OCI-LY3 (cell line): Measurements from ENCODE around the gene ERGIC1.

Experiments
- CTCF ChIP-seq: fragments of 200-600, 300-600 bp; sonication (generic); IDR thresholded peaks from 2 replicates; pipeline ENCODE4 v1.5.1; 2014; ENCODE audit warnings: antibody characterized with exemption, low read length, low read depth
- EZH2phosphoT487 ChIP-seq: fragments of 200-600 bp; shearing (Covaris generic); IDR thresholded peaks from 2 replicates; pipeline ENCODE4 v1.6.1; 2018; ENCODE audit warnings: antibody characterized with exemption, mixed run types, low read depth

GRCh38 chr5:172890659-172891058 lies 56.6 kb downstream of the ERGIC1 start:
- TF ChIP-seq CTCF (no peak), EZH2phosphoT487 (no peak)
